ENCODE results near the gene OR52B2.

GRCh38 chr11:6210274-6210955 is 40.3 kb upstream of the OR52B2 start:
- TF ChIP-seq CREB1 (CRISPR knock-in tag; IDR thresholded peaks at IDR 0.05; ENCODE audit: low read depth) (no peak), EZH2phosphoT487 (IDR thresholded peaks at IDR 0.05; ENCODE audit: unreplicated experiment) (no peak), POLR2AphosphoS5 (IDR thresholded peaks at IDR 0.05; ENCODE audit: low read depth) (no peak), EZH2 (IDR thresholded peaks at IDR 0.05; ENCODE audit: low read depth, unreplicated experiment) (no peak), NANOG (IDR thresholded peaks at IDR 0.05; ENCODE audit: borderline replicate concordance) (no peak)
- TF ChIP-seq, protein P1, sequence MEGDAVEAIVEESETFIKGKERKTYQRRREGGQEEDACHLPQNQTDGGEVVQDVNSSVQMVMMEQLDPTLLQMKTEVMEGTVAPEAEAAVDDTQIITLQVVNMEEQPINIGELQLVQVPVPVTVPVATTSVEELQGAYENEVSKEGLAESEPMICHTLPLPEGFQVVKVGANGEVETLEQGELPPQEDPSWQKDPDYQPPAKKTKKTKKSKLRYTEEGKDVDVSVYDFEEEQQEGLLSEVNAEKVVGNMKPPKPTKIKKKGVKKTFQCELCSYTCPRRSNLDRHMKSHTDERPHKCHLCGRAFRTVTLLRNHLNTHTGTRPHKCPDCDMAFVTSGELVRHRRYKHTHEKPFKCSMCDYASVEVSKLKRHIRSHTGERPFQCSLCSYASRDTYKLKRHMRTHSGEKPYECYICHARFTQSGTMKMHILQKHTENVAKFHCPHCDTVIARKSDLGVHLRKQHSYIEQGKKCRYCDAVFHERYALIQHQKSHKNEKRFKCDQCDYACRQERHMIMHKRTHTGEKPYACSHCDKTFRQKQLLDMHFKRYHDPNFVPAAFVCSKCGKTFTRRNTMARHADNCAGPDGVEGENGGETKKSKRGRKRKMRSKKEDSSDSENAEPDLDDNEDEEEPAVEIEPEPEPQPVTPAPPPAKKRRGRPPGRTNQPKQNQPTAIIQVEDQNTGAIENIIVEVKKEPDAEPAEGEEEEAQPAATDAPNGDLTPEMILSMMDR (conservative IDR thresholded peaks at IDR 0.05; ENCODE audit: low read depth in 2 of 2) = no peak
